Skin of body (tissue), 2 donors: ENCODE results near the gene KCNIP4. TPM values are rescaled to one million over a fixed set of nuclear protein-coding genes. Genes with fewer than 3 reads are reported as not detected.
A peak's percentile ranks its signal among the peaks of the same experiment; 100 is the strongest.
"Not testable (repeated sequence)": the region's sequence is repeated elsewhere in the genome, so short reads cannot be mapped to it uniquely, and the experiment has no call there.

Experiments
- DNase-seq: peaks from one replicate; lab custom pipeline; 2025; lab: John Stamatoyannopoulos, UW
- total RNA-seq: library from RNA; depleted of rRNA; stranded (reverse); fragments of >200 nt; gene quantifications from one replicate; pipeline ENCODE4 v1.2.3, GENCODE V29; 2014

KCNIP4 gene
- total RNA-seq, 1 donor from 2014 or later: 2.8 TPM

- DNase-seq: peak; percentile 14
Measured at GRCh38 chr4:20870436-20870835, 1078.1 kb downstream of the KCNIP4 start.

DNA sequence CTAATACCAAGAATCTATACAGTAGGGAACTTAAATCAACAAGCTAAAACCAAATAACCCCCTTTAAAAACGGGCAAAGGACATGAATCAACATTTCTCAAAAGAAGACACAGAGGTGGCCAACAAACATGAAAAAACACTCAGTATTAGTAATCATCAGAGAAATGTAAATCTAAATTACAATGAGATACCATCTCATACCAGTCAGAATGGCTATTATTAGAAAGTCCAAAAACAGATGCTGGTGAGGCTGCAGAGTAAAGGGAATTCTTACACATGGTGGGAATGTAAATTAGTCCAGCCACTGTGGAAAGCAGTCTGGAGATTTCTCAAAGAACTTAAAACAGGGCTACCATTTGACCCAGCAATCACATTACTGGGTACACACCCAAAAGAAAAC, 1080.5 kb downstream of the KCNIP4 start:
- no peak for DNase-seq

- no peak for DNase-seq
Measured at GRCh38 chr4:20860878-20861277, 1087.7 kb downstream of the KCNIP4 start.

DNA sequence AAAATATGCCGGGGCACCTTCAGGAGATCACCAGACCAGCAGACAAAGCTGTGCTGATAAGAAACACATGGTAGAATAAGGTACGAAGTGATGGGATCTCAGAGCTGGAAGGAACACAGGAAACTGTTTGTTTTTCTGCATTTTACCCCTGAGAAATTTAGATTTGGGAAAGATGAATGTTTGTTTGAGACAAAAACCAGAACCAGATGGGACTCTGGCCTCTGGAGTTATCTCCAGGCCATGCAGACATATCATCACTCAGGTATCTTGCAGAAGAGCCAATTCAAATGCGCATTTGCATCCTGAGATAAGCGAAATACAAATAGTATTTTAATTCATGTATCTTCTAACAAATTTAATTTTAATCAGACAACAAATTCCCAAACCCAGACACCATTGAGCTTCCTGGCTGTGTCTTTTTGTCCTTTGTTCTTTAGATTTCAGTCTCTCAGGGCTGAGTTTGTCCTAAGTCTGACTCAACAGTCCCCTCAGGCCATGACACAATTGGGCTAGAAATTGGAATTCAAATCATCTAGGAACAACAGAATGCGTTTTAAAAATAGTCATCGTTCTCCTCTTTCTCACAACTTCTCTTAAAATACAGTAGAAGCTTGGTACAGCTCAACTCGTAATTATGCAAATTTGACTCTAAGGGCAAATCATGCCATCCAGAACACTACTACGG, 1089.3 kb downstream of the KCNIP4 start:
- DNase-seq: no peak

GRCh38 chr4:20857081-20857480, 1091.5 kb downstream of the KCNIP4 start:
- no peak for DNase-seq

- DNase-seq: no peak
Measured at GRCh38 chr4:20847124-20847747, 1101.3 kb downstream of the KCNIP4 start.

DNA sequence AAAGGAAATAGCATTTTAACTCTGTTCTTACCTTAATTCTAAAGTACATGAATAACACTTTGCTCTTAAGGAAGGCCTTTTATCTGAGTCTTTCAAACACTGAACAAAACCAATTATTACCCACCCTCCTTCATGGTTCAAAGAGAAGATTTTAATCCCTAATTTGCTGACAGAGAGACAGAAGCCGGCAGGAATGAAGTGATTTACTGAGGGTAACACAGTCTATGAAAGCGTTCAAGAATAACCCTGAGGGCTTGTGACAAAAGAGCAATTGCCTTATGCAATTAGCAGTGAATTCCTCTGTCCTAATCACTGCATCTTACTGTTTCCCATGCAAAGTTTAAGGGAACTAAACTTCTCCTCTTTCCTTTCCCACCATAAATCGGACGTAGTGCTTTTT, 1104.3 kb downstream of the KCNIP4 start:
- DNase-seq: no peak

GRCh38 chr4:20840648-20841190, 1107.9 kb downstream of the KCNIP4 start:
- DNase-seq: no peak

DNA sequence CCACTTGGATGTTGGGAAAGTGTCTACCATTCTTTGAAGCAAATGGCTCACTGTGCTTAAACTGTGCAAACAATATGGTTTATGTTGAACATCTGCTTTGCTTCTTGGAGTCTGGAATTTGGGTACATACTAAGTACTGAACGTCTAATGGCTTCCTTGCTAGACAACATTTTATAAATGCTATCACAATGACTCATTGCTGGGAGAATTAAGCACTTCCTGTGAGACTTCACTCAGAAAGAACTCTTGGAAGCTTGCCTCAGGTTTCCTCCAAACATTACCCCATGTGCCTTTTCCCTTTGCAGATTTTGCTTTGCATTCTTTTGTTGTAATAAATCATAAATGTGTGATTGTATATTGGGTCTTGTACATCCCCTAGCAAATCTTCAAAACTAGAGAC, 1108.6 kb downstream of the KCNIP4 start:
- peak; percentile 39 for DNase-seq

- no peak for DNase-seq
Measured at GRCh38 chr4:20838476-20838875, 1110.1 kb downstream of the KCNIP4 start.

DNA sequence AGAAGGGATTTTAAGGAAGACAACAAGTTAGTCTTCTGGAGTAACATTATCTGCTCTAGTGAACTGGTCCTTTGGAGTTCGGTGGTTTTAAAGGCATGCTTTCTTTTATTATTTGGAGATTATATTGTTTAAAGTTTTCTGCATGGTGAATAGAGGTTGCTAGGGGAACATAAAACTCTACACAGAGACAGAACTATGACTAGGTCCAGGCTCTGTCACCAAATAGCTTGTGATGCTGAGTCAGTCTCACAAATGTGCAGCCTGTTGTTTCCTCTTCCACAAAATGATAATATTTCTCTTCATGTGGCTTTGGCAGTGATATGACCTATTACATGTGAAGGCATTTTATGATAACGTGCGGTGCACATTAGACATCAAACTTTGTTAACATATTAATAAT, 1115.7 kb downstream of the KCNIP4 start:
- no peak for DNase-seq

- DNase-seq: no peak
Measured at GRCh38 chr4:20831746-20832145, 1116.8 kb downstream of the KCNIP4 start.

- DNase-seq: no peak
Measured at GRCh38 chr4:20829617-20830357, 1118.8 kb downstream of the KCNIP4 start.

- DNase-seq: no peak
Measured at GRCh38 chr4:20825505-20825904, 1123.1 kb downstream of the KCNIP4 start.

- DNase-seq: no peak
Measured at GRCh38 chr4:20816287-20816686, 1132.3 kb downstream of the KCNIP4 start.

DNA sequence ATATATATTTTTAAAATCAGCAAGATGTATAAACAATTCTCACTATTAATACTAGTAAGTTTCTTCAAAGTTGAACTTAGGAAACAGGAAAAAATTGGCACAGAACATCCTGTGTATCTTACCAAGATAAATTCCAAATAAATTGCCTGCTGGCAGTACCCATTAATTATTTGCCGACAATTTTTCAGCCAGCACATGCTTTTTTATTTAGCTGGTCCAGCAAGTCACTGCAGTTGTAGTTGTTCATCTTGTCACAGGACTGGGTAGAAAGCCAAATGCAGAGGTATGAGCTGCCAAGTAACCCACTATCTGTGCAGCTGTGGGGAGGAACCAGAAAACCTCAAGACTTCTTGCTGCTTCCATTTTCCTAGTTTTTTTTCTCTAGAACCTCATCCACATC, 1134.9 kb downstream of the KCNIP4 start:
- no peak for DNase-seq

DNA sequence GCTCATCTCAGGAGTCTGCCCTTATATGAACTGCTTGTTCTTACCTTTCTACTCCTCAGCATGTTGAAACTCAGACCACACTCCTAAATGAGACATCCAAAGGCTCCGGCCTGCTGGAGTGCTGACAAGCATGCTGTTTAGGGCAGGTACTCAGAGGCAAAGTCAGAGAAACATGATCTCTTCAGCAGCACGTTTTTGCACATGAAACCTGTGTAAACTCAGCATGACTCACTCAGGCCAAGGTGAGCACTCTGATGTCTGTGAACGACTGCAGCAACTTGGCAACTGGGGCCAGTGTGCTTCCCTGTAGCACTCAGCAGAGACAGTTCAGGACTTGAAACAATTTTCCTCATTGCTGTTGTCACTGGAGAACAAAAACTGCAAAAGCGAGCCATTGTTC, 1138.8 kb downstream of the KCNIP4 start:
- DNase-seq: no peak

DNA sequence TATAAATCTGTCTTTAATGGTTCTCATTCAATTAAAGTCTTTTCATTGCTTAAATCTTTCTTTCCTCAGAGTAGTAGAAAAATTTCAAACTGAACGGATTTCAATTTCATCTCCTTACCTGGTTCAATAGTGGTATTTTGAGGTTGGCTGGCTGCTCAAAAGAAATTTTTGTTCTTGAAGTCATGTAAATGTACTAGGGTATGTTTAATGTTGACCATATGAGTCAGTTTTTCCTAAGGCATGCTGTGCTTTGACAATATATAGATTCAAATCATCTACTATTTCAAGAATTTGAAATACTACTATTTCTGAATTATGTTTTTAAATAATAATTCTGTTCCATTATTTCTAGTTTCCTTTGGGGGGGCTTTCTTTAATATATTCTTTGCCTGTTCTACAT, 1142.9 kb downstream of the KCNIP4 start:
- no peak for DNase-seq

DNA sequence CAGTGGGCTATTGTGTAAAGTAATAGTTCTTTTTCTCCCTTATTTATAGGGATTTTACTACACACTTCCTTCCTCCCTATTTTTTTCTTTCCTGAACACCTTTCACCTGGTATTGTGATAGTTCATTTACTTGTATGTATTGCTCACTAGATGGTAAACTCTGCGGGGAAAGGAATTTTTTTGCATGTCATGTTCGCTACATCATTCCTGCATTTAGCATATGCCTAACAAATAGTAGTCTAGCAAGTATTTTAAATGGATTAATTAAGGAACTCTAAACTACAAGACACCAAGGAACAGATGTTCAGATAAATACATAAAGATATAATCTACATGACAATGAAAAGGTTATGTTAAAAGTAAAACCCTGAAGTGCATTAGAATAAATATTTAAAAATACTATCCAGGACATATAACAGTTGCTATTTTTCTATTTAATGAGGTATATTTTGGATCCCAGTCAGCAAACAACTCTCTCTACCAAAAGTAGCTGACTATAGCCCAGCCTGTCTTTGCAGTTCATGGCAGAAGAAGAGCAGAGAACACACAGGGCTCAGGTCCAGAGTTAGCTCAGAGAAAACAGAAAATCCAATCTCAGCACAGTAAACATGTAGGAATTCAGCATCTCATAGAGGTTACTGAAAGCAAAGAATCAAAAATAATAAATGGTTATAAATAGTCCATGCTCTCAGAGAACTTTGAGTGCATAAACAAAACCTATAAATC, 1160.5 kb downstream of the KCNIP4 start:
- DNase-seq: no peak

GRCh38 chr4:20783134-20783533, 1165.4 kb downstream of the KCNIP4 start:
- DNase-seq: not testable (repeated sequence)

- no peak for DNase-seq
Measured at GRCh38 chr4:20778896-20779295, 1169.7 kb downstream of the KCNIP4 start.
